ENCODE measurements around the gene OSBPL10.

OSBPL10 gene

GRCh38 chr3:31927811-31928210 is 53.3 kb downstream of the OSBPL10 start:
- in situ Hi-C loops (cut with HindIII; ENCODE audit: low sequenced_read_pairs) = no loop called here

DNA sequence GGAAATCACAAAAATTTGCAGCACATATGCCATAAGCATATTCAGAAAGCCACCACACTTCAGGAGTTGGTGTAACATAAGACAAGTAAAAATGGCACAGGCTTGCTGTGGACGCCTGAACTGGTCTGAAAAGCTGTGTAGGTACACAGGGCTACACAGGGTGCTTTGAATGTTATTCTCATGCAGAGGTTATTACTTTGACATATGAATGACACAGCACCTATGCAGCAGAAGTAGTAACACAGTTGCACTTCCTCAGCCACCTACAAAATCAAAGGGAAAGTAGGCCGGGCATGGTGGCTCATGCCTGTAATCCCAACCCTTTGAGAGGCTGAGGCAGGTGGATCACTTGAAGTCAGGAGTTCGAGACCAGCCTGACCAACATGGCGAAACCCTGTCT is 54.5 kb downstream of the OSBPL10 start:
- in situ Hi-C loops (cut with HindIII; ENCODE audit: low sequenced_read_pairs) = no loop called here

- in situ Hi-C loops (cut with HindIII; ENCODE audit: low sequenced_read_pairs) = no loop called here
Measured at GRCh38 chr3:31925271-31925630, 55.8 kb downstream of the OSBPL10 start.

DNA sequence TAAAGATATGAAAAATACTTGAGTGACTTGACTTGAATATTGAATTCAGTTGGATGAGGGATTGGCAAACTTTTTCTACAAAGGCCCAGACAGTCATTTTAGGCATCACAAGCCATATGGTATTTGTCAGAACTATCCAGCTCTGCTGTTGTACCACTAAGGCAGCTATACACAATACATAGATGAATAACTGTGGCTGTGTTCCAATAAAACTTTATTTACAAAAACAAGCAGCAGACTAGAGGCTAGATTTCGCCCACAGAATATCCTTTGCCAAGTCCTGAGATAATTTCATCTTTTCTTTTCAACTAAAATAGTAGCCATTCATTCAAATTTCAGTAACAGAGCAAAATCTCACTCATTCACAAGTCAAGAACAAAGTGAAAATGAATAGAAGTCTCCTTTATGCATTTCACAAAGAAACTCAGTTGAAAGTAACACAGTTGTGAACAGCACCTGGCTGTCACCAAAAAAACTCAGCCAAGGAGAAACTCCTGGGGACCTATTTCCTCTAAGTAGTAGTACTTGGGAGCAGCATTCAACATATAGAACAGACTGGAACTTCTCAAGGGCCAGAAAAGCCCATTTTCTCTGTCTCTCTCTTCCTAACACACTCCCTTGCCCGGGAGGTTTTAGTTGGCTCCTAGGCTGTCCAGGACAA is 56.3 kb downstream of the OSBPL10 start:
- in situ Hi-C loops (cut with HindIII; ENCODE audit: low sequenced_read_pairs) = no loop called here

DNA sequence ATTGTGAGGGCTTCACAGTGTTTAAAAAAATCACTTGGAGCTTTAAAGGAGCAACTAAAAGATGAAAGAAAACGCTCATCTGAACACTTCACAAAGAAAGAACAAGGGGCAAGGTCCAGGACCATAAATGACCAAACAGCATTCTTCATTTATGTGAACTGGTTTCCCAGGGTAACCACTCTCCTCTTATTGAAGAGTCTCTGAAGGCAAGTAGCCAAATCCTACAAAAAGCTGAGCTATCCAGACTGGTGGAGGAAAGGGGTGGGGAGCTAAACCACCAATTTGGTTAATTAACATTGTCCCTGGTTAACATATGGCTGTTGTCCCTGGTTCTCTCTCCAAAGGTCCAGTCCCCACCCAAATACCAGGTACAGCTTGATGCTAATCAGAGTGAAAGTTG is 58.1 kb downstream of the OSBPL10 start:
- in situ Hi-C loops (cut with HindIII; ENCODE audit: low sequenced_read_pairs) = no loop called here

GRCh38 chr3:31921837-31922236 is 59.2 kb downstream of the OSBPL10 start:
- in situ Hi-C loops (cut with HindIII; ENCODE audit: low sequenced_read_pairs) = no loop called here

DNA sequence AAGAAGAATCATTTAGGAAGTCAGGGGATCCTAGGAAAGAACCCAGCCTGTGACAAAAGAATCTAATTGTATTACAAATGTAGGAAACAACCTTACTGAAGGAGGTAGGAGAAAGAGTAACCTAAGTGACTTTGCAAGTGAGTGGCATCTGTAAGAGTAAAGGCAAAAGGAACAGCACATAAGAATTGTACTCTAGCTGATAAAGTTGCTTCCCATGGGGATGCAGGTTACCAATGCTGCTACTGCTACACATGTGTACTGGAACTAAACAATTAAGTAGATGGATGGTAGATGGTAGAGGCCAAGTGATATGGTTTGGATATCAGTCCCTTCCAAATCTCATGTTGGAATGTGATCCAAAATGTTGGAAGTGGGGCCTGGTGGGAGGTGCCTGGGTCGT is 60.8 kb downstream of the OSBPL10 start:
- in situ Hi-C loops (cut with HindIII; ENCODE audit: low sequenced_read_pairs) = no loop called here

DNA sequence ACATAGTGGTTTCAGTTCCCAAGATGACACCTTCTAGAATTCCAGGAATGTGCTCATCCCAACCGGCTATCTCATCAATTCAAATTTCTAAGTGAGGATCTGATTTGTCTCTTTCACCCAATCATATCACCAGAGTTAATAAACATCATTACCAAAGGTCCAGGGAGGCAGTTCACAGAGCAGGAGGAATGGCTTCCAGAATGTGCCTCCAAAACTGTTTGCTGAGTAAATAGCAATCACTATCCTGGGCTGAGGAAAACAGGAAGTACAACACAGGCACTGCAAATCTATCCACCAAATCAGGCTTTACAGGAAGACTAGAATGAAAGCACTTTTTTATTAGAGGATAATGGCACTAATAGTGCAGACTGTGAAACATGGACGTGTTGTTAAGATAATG is 61.5 kb downstream of the OSBPL10 start:
- in situ Hi-C loops (cut with HindIII; ENCODE audit: low sequenced_read_pairs) = no loop called here

DNA sequence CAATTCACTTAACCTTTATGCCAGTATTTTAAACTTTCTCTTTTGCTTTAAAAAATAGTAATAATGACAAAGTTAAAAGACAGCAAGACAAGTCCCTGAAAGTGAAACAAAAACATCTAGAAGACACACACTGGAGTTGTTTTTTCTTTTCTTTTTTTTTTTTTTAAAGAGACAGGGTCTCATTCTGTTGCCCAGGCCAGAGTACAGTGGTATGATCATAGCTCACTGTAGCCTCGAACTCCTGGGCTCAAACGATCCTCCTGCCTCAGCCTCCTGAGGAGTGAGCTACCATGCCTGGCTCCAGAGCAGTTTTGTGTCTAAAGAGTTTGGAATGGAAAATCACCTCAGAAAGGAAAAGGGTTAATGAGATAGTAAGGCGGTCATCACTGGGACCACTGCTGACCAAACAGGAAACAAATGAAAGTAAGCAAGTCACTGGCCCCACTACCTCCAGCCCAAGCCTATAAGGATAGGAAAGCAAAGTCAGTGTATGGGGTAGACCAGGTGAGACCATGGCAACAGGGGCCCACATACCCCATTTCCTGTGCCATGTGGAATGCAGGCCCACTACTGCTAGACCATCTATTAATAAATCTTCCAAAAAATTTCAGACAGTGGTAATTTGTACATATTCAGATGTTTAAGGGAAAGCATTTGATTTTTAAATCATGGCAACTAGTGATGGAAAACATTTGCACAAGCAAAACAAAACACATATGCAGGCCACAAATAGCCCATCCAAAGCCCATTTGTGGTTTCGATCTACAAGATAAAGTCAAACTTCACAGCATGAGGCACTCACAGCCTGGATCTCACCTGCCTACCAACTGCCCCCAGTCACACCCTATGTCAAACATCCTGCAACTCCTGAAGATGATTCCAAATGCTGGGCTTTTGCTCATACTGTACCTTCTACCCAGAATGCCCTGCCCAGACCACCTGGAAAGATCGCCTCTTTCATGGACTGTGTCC is 62.6 kb downstream of the OSBPL10 start:
- in situ Hi-C loops (cut with HindIII; ENCODE audit: low sequenced_read_pairs) = no loop called here

- in situ Hi-C loops (cut with HindIII; ENCODE audit: low sequenced_read_pairs) = no loop called here
Measured at GRCh38 chr3:31917303-31918005, 63.6 kb downstream of the OSBPL10 start.

DNA sequence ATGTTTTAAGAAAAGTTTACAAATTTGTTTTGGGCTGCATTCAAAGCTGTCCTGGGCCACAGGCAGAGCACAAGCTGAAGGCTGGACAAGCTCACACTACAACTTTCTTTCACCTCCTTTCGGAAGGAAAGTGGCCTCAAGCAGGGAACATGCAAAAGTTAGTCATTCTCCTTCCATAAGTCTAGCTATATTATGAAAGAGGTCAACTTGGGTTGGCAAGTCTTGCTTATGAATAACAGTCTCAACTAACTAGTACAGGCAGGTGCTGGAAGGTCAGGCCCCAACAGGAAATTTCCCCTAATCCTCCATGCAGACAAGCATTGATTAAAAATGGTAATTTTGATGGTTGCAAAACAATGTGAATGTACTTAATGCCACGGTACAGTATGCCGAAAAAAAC is 69.4 kb downstream of the OSBPL10 start:
- in situ Hi-C loops (cut with HindIII; ENCODE audit: low sequenced_read_pairs) = loop anchor here (5.0 kb wide), 1 partner anchor 41 kb away; no protein-coding TSS in a partner anchor

GRCh38 chr3:31911124-31911523 is 69.9 kb downstream of the OSBPL10 start:
- in situ Hi-C loops (cut with HindIII; ENCODE audit: low sequenced_read_pairs) = loop anchor here (5.0 kb wide), 1 partner anchor 41 kb away; no protein-coding TSS in a partner anchor

DNA sequence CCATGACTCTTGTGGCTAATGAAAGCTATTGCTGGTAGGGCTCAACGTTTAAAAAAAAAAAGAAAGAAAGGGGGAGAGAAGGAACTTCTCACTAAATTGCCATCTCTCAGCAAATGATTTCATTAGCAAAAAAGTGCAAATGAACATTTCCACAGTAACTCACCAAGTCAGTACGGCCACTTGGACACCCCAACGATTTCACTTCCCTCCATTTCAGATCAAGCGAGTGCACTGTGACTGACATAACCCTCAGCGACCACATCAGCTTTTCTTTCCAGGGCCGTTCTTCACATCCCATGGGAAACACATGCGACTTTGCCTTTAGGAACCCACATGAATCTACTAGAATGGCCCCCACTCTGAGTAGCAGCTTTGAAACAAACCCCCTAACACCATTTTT is 71.6 kb downstream of the OSBPL10 start:
- in situ Hi-C loops (cut with HindIII; ENCODE audit: low sequenced_read_pairs) = no loop called here

- in situ Hi-C loops (cut with HindIII; ENCODE audit: low sequenced_read_pairs) = no loop called here
Measured at GRCh38 chr3:31908391-31909097, 72.5 kb downstream of the OSBPL10 start.

GRCh38 chr3:31906182-31906581 is 74.9 kb downstream of the OSBPL10 start:
- in situ Hi-C loops (cut with HindIII; ENCODE audit: low sequenced_read_pairs) = no loop called here

DNA sequence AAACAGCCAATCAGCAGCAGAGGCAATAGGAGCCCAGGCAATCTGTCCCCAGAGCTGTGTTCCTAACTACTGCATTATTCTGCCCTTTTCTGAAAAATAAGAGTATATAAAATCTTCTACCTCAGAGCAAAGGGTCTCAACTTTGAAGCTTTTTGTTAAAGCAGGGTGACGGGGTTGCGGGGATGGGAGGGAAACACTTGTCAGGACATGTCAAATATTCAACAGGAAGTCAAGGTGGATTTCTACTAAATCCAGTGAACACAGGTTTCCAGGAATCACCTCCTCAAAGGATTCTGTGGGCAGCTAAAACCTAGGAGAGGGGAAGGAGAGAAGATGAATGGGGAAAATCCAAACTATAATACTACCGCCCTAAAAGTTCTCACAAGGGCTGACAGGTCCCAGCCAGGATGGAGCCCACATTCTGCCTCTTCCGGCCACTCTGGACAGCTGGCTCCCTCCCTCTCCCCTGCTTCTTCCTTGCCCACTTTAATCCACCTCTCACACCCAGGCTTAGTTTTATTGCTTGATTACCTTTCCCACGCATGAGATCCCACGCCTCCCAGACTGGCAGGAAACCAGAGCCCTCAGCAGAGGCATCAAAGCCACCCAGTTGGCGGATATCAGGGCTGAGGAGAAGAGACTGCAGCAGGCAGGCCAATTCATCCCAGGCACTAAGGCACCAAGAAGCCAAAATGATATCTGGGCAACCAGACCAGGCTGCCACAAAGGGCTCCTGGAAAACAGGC is 77.2 kb downstream of the OSBPL10 start:
- in situ Hi-C loops (cut with HindIII; ENCODE audit: low sequenced_read_pairs) = no loop called here

DNA sequence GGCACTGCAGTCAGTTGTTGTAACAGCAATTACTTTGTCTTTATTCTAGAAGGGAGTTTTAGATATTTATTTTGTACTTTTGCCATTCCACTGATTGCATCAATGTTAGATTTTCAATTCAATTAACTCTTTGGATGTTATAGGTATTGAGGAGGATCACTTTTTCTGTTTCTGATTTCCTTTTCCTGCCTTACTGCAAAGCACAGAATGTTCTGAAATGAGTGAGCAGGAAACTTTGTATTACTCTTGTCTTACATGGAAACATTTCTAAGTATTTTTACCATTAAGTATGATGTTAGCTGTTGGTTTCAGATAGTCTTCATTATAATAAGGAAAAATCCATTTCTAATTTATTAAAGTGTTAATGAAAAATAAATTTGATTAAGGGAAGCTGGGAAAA is 80.5 kb downstream of the OSBPL10 start:
- in situ Hi-C loops (cut with HindIII; ENCODE audit: low sequenced_read_pairs) = no loop called here

GRCh38 chr3:31896648-31897433 is 84.2 kb downstream of the OSBPL10 start:
- in situ Hi-C loops (cut with HindIII; ENCODE audit: low sequenced_read_pairs) = no loop called here

DNA sequence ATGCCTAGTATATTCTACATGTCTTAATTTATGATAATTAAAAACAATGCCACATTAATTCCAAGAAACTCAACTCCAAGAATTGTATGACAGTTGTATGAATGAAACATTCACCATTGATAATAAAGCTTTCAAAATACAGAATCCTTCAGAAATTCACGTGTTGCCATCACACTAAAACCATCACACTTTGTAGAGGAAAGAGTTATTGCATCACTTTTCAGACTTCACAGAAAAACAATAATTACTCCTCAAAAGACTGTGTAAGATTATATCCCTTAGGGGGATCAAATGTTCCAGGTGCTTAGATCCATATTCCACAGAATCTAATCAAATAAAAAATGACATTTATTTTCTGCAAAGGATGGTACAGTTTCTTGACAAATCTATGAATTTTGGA is 85.0 kb downstream of the OSBPL10 start:
- in situ Hi-C loops (cut with HindIII; ENCODE audit: low sequenced_read_pairs) = no loop called here

Data from endothelial cell of hepatic sinusoid (primary cell).